B cell (primary cell): Measurements from ENCODE around the gene GPR152. TPM values are rescaled to one million over a fixed set of nuclear protein-coding genes. Genes with fewer than 3 reads are reported as not detected.
A peak's percentile ranks its signal among the peaks of the same experiment; 100 is the strongest.
"Not testable (repeated sequence)": the region's sequence is repeated elsewhere in the genome, so short reads cannot be mapped to it uniquely, and the experiment has no call there.

ENCODE experiments used
- ATAC-seq: fragments of 200-7000 bp; cut with Tn5 transposase; one replicate; pipeline ENCODE4 v1.10.0; 2021; ENCODE audit warnings: low read depth, mild to moderate bottlenecking, moderate number of reproducible peaks, moderate library complexity
- CTCF ChIA-PET: fragments of 350-600 bp; sonication (Branson Sonifier 250); formaldehyde crosslinking; loops from one replicate; lab custom pipeline; 2021; ENCODE audit warnings: antibody characterized with exemption, inconsistent platforms; lab: Charles Lee
- POLR2A ChIA-PET: fragments of 350-600 bp; sonication (Branson Sonifier 250); formaldehyde crosslinking; loops from one replicate; lab custom pipeline; 2021; ENCODE audit warnings: antibody characterized with exemption; lab: Charles Lee
- DNase-seq: peaks from one replicate; pipeline ENCODE4 v3.0.0; 2013
- H2AFZ ChIP-seq: 2 replicates; pipeline ENCODE4 v1.6.1; 2012; ENCODE audit warnings: mild to moderate bottlenecking, low read depth, low read length; ENCODE audit not compliant: insufficient read depth, poor library complexity, severe bottlenecking
- H3K27ac ChIP-seq, 2 donors: 1 replicate in 1 of 2; 2 replicates in 1 of 2; pipeline ENCODE4 v1.5.1; 2012 to 2013; ENCODE audit warnings: low read length in 2 of 2, mild to moderate bottlenecking in 2 of 2, moderate library complexity in 1 of 2
- H3K27me3 ChIP-seq, 4 experiments: fragments of 200-600 bp in 1 of 4; sonication (generic) in 1 of 4; replicated peaks in 1 of 4; 1 replicate in 2 of 4; 2 replicates in 2 of 4; pipeline versions ENCODE4 v1.6.1 to v1.7.0; 2013 to 2016; ENCODE audit warnings: low read length in 3 of 4, mild to moderate bottlenecking in 2 of 4, mixed read lengths in 1 of 4, moderate library complexity in 1 of 4; ENCODE audit not compliant: insufficient read depth in 4 of 4, control insufficient read depth in 3 of 4; ENCODE audit errors: control extremely low read depth in 1 of 4
- H3K36me3 ChIP-seq, 2 experiments: replicated peaks in 1 of 2; 1 replicate in 1 of 2; 2 replicates in 1 of 2; pipeline versions ENCODE4 v1.6.1 to v1.7.1; 2013; ENCODE audit warnings: low read length in 1 of 2; ENCODE audit not compliant: insufficient read depth in 2 of 2, control insufficient read depth in 1 of 2; ENCODE audit errors: control extremely low read depth in 1 of 2, extremely low read depth in 1 of 2
- H3K4me1 ChIP-seq, 2 donors: fragments of 200-600 bp in 1 of 2; sonication (generic) in 1 of 2; 1 replicate in 1 of 2; 2 replicates in 1 of 2; pipeline versions ENCODE4 v1.5.1 to v1.6.1; 2013 to 2017; ENCODE audit warnings: low read length in 2 of 2; ENCODE audit not compliant: control insufficient read depth in 2 of 2, insufficient read depth in 2 of 2
- H3K4me2 ChIP-seq: replicated peaks from 2 replicates; pipeline ENCODE3; 2012; ENCODE audit warnings: mild to moderate bottlenecking, low read depth, low read length; ENCODE audit not compliant: poor library complexity, severe bottlenecking
- H3K4me3 ChIP-seq, 5 experiments: fragments of 200-600 bp in 1 of 5; sonication (generic) in 1 of 5; 1 replicate in 3 of 5; 2 replicates in 2 of 5; pipeline versions ENCODE4 v1.5.1 to v1.7.0; 2011 to 2016; ENCODE audit warnings: low read length in 4 of 5, mild to moderate bottlenecking in 4 of 5, low read depth in 2 of 5, control low read depth in 1 of 5, moderate library complexity in 1 of 5; ENCODE audit not compliant: insufficient read depth in 1 of 5; ENCODE audit errors: control extremely low read depth in 1 of 5, extremely low read depth in 1 of 5
- H3K79me2 ChIP-seq: fragments of 200-600 bp; sonication (generic); one replicate; pipeline ENCODE4 v1.6.0; 2016; ENCODE audit warnings: low read length; ENCODE audit not compliant: control insufficient read depth, insufficient read depth
- H3K9ac ChIP-seq: fragments of 200-600 bp; sonication (generic); 2 replicates; pipeline ENCODE4 v1.6.1; 2017; ENCODE audit warnings: mild to moderate bottlenecking, low read length, moderate library complexity
- H3K9me3 ChIP-seq, 3 donors: one replicate each; pipeline versions ENCODE4 v1.6.1 to v1.7.1; 2013; ENCODE audit warnings: low read length in 2 of 3; ENCODE audit not compliant: control insufficient read depth in 2 of 3, insufficient read depth in 1 of 3; ENCODE audit errors: control extremely low read depth in 1 of 3
- H4K20me1 ChIP-seq: 2 replicates; pipeline ENCODE4 v1.6.0; 2012; ENCODE audit warnings: mild to moderate bottlenecking, low read length; ENCODE audit not compliant: insufficient read depth, control insufficient read depth, poor library complexity, severe bottlenecking
- H3K27ac Mint-ChIP-seq: one replicate; pipeline ENCODE4 v1.8.0; 2021; ENCODE audit warnings: mixed read lengths
- H3K27me3 Mint-ChIP-seq: one replicate; pipeline ENCODE4 v1.8.0; 2021; ENCODE audit warnings: mixed read lengths
- H3K4me1 Mint-ChIP-seq: one replicate; pipeline ENCODE4 v1.8.0; 2021; ENCODE audit warnings: mixed read lengths
- H3K4me3 Mint-ChIP-seq: one replicate; pipeline ENCODE4 v1.8.0; 2021; ENCODE audit warnings: mixed read lengths
- H3K9me3 Mint-ChIP-seq: one replicate; pipeline ENCODE4 v1.8.0; 2022; ENCODE audit warnings: mixed read lengths; ENCODE audit not compliant: insufficient read depth
- CTCF ChIP-seq: fragments of 200-600 bp; IDR thresholded peaks from one replicate; pipeline ENCODE4 v1.8.0; 2022; ENCODE audit warnings: antibody characterized with exemption, mild to moderate bottlenecking
- EZH2 ChIP-seq: IDR thresholded peaks from 2 replicates; pipeline ENCODE4 v1.6.1; 2012; ENCODE audit warnings: borderline replicate concordance, low read depth, mild to moderate bottlenecking, moderate library complexity, low read length; ENCODE audit not compliant: insufficient read depth, poor library complexity, severe bottlenecking
- WGBS: methylation state at CpG from one replicate; pipeline ENCODE4 v1.1.5; 2013; ENCODE audit warnings: missing lambda C conversion rate; ENCODE audit not compliant: insufficient coverage; 5-methylcytosine and 5-hydroxymethylcytosine counted together
- intact Hi-C: fragments of 100-400 bp; cut with micrococcal nuclease; formaldehyde crosslinking; loops from one replicate; pipeline ENCODE4 v1.10.0; 2022
- polyA plus RNA-seq: library from polyadenylated mRNA; depleted of rRNA; stranded (reverse); fragments of >200 nt; gene quantifications from 2 replicates; pipeline ENCODE4 v1.2.3, GENCODE V29; 2012
- total RNA-seq, 2 donors: library from RNA; stranded (reverse); fragments of 120-200 nt in 1 of 2; gene quantifications; 1 replicate in 1 of 2; 2 replicates in 1 of 2; pipeline versions ENCODE4 v1.2.3 to v1.2.4, GENCODE V29; 2013 to 2022

Gene GPR152
- total and polyA plus RNA-seq, 2 donors (not counting 1 experiment from before 2014, with no cell fraction given) = 0.24 TPM; not detected in 1

DNA sequence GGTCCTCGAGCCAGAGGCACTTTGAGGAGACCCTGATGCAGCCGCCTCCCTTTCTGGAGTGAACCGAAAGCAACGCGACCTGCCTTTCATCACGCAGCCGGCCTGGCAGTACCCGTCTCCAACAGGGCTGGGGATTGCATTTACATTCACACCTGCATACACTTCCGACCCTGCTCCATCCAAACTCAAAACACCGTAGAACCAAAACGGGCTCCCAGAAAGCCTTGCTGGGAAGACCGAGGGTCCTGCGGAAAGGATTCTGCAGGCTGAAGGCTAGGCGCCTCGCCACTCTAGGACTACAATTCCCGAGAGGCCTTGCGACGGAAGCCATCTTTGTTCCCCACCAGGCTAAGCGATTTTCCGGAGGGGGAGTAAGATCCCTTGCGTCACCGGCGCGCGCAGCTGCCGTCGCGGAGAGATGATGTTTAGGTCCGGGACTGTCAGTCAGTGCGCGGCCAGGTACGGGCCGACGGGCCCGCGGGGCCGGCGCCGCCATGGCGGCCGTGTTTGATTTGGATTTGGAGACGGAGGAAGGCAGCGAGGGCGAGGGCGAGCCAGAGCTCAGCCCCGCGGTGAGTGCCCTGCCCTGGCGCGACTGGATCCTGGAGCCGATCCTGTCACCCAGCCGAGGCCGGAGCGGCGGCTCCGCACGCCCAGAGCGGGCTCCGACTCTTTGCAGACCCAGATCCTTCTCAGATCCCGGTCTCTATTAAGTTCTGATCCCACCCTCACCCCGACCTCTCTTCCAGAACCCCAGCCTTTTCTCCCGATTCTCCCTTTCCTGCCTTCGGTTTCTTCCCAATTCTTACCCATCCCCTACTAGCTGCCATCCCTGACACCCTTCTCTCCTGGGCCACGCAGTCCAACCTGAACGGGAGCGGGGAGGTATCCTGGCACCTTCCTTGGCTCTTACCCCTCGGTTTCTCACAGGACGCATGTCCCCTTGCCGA, 24.2 kb downstream of the GPR152 start, which contains the start of gene RPS6KB2:
TSS of gene RPS6KB2 (plus strand) at position 443 of the 950 bp plus-strand sequence. CDS start at position 495, 52 bp downstream.
- peaks cover 55% of the 10 kb centered on the region for H3K79me2 ChIP-seq
- Mint-ChIP-seq H3K9me3 (no peaks in the 10 kb centered on the region), H3K4me3 (peak within 1 kb of the TSS; percentile 99), H3K4me1 (peaks cover 42% of the 10 kb centered on the region), H3K27me3 (no peaks in the 10 kb centered on the region), H3K27ac (peak within 1 kb of the TSS; percentile 96)
- H4K20me1 ChIP-seq = peaks cover 48% of the 10 kb centered on the region
- peak within 1 kb of the TSS; percentile 92 for H3K4me2 ChIP-seq
- H3K9ac ChIP-seq = peak within 1 kb of the TSS; percentile 89
- peak; percentile 98 for DNase-seq
- no peaks in the 10 kb centered on the region for H3K9me3 ChIP-seq
- H3K27ac ChIP-seq = peak within 1 kb of the TSS; percentile 70 to 92
- H3K4me1 ChIP-seq = peaks cover 14 to 47% of the 10 kb centered on the region in 2 donors
- intact Hi-C loops = loop anchor here (1.0 kb wide), 7 partner anchors 8 to 54 kb away; partner anchors contain the start of genes RAD9A and TMEM134
- WGBS = 0% methylated on average over 60 of the region's 68 CpGs
- H2AFZ ChIP-seq = peak within 1 kb of the TSS; percentile 90
- TF ChIP-seq CTCF = no peak
- TF ChIP-seq EZH2 = no peak
- peak within 1 kb of the TSS; percentile 82 to 95 (median 91) for H3K4me3 ChIP-seq
- ChIA-PET POLR2A (interaction anchor here (0.6 to 8.3 kb wide), 17 partner anchors 9 to 188 kb away, joined by 3 to 72 read pairs (median 4); partner anchors contain the start of genes POLD4, PPP1CA, PTPRCAP and RAD9A), CTCF (interaction anchor here (0.5 to 4.4 kb wide), 13 partner anchors 8 to 108 kb away, joined by 3 to 17 read pairs (median 3); partner anchors contain the start of genes AIP, PPP1CA, PTPRCAP and TBC1D10C)
- H3K36me3 ChIP-seq = peaks cover 0 to 26% of the 10 kb centered on the region in 2 experiments
- no peaks in the 10 kb centered on the region for H3K27me3 ChIP-seq
- peak; percentile 86 for ATAC-seq

DNA sequence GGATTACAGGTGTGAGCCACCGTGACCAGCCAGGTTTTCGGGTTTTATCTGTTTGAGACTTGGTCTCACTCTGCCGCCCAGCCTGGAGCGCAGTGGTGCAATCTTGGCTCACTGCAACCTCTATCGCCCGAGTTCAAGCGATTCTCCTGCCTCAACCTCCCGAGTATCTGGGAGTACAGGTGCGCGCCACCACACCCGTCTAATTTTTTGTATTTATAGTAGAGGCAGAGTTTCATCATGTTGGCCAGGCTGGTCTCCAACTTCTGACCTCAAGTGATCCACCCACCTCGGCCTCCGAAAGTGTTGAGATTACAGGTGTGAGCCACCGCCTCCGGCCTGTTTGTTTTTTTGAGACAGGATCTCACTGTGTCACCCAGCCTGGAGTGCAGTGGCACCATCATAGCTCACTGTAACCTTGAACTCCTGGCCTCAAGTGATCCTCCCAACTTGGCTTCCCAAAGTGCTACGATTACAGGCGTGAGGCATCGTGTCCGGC, 25.1 kb downstream of the GPR152 start:
- Histone ChIP-seq H3K4me2 (peak overlapping the region; percentile 92), H3K27ac (peak overlapping the region; percentile 42 to 92), H3K4me3 (peak overlapping the region; percentile 82 to 95 (median 91)), H3K79me2 (peaks cover 55% of the 10 kb centered on the region), H2AFZ (peak overlapping the region; percentile 90), H3K9ac (peak overlapping the region; percentile 89), H3K36me3 (peaks cover 0 to 17% of the 10 kb centered on the region in 2 experiments), H4K20me1 (peaks cover 39% of the 10 kb centered on the region), H3K4me1 (peaks cover 13 to 37% of the 10 kb centered on the region in 2 donors)
- H3K9me3 Mint-ChIP-seq, H3K27me3 ChIP-seq, H3K9me3 ChIP-seq, intact Hi-C loops, ATAC-seq, H3K27me3 Mint-ChIP-seq, DNase-seq: not testable (repeated sequence)
- H3K27ac Mint-ChIP-seq = peak overlapping the region; percentile 96
- CTCF ChIA-PET = interaction anchor here (1.1 to 2.2 kb wide), 7 partner anchors 7 to 82 kb away, joined by 3 to 10 read pairs (median 5); partner anchors contain the start of genes PPP1CA, PTPRCAP and TBC1D10C
- WGBS = 87% methylated on average over 19 of the region's 19 CpGs
- peak overlapping the region; percentile 99 for H3K4me3 Mint-ChIP-seq
- peaks cover 34% of the 10 kb centered on the region for H3K4me1 Mint-ChIP-seq
- POLR2A ChIA-PET = interaction anchor here (0.6 to 8.3 kb wide), 8 partner anchors 9 to 1842 kb away, joined by 4 to 72 read pairs (median 14); partner anchors contain the start of genes PPP1CA, PTPRCAP and TBC1D10C
